ENCODE measurements around the gene NNAT. TPM values are rescaled to one million over a fixed set of nuclear protein-coding genes. Genes with fewer than 3 reads are reported as not detected.
"Not testable (repeated sequence)": the region's sequence is repeated elsewhere in the genome, so short reads cannot be mapped to it uniquely, and the experiment has no call there.

Gene NNAT
- total RNA-seq, 1 donor from 2014 or later = 19.3 TPM

- Mint-ChIP-seq H3K4me3 (no peak overlapping the region), H3K27me3 (ENCODE audit: low read depth) (peaks cover 23% of the 10 kb centered on the region), H3K4me1 (no peaks in the 10 kb centered on the region), H3K36me3 (no peaks in the 10 kb centered on the region), H3K27ac (no peak overlapping the region), H3K9me3 (peaks cover 4% of the 10 kb centered on the region)
- TF ChIP-seq CTCF (IDR thresholded peaks at IDR 0.05; ENCODE audit: unreplicated experiment) = no peak
- DNase-seq (ENCODE audit: low spot score in 2 of 2, unreplicated experiment in 2 of 2) = peak in 1 of 2 experiments; percentile 13
These were observed 36.7 kb upstream of the NNAT start for GRCh38 chr20:37484331-37484730.

GRCh38 chr20:37486209-37486608 is 34.8 kb upstream of the NNAT start:
- DNase-seq (ENCODE audit: low spot score in 2 of 2, unreplicated experiment in 2 of 2); H3K4me3 Mint-ChIP-seq; H3K27ac Mint-ChIP-seq; H3K9me3 Mint-ChIP-seq; H3K36me3 Mint-ChIP-seq; H3K4me1 Mint-ChIP-seq: not testable (repeated sequence)
- peaks cover 11% of the 10 kb centered on the region for H3K27me3 Mint-ChIP-seq (ENCODE audit: low read depth)

- Mint-ChIP-seq H3K4me1 (no peaks in the 10 kb centered on the region), H3K27me3 (ENCODE audit: low read depth) (peaks cover under 1% of the 10 kb centered on the region), H3K4me3 (no peak overlapping the region), H3K36me3 (peaks cover 3% of the 10 kb centered on the region), H3K9me3 (no peaks in the 10 kb centered on the region), H3K27ac (no peak overlapping the region)
- no peak for DNase-seq (ENCODE audit: low spot score in 2 of 2, unreplicated experiment in 2 of 2)
- TF ChIP-seq CTCF (IDR thresholded peaks at IDR 0.05; ENCODE audit: unreplicated experiment) = no peak
These were observed 30.2 kb upstream of the NNAT start for GRCh38 chr20:37490663-37491350.

GRCh38 chr20:37492096-37492625 is 28.9 kb upstream of the NNAT start:
- no peak for TF ChIP-seq CTCF (IDR thresholded peaks at IDR 0.05; ENCODE audit: unreplicated experiment)

GRCh38 chr20:37492945-37493344 is 28.1 kb upstream of the NNAT start:
- Mint-ChIP-seq H3K27ac (no peak overlapping the region), H3K9me3 (no peaks in the 10 kb centered on the region), H3K36me3 (peaks cover 3% of the 10 kb centered on the region), H3K27me3 (ENCODE audit: low read depth) (no peaks in the 10 kb centered on the region), H3K4me1 (no peaks in the 10 kb centered on the region), H3K4me3 (no peak overlapping the region)
- no peak for DNase-seq (ENCODE audit: low spot score in 2 of 2, unreplicated experiment in 2 of 2)
- no peak for TF ChIP-seq CTCF (IDR thresholded peaks at IDR 0.05; ENCODE audit: unreplicated experiment)

More at GRCh38 chr20:37492096-37492625, 28.9 kb upstream of the NNAT start:
- no peak overlapping the region for H3K27ac Mint-ChIP-seq
- H3K36me3 Mint-ChIP-seq = peaks cover 3% of the 10 kb centered on the region
- no peak overlapping the region for H3K4me3 Mint-ChIP-seq
- no peaks in the 10 kb centered on the region for H3K27me3 Mint-ChIP-seq (ENCODE audit: low read depth)
- H3K9me3 Mint-ChIP-seq = no peaks in the 10 kb centered on the region
- DNase-seq (ENCODE audit: low spot score in 2 of 2, unreplicated experiment in 2 of 2) = no peak
- H3K4me1 Mint-ChIP-seq = no peaks in the 10 kb centered on the region

GRCh38 chr20:37494301-37494700 is 26.7 kb upstream of the NNAT start:
- no peaks in the 10 kb centered on the region for H3K27me3 Mint-ChIP-seq (ENCODE audit: low read depth)
- H3K4me3 Mint-ChIP-seq = no peak overlapping the region
- no peaks in the 10 kb centered on the region for H3K9me3 Mint-ChIP-seq
- H3K4me1 Mint-ChIP-seq = no peaks in the 10 kb centered on the region
- H3K27ac Mint-ChIP-seq = no peak overlapping the region
- no peak for DNase-seq (ENCODE audit: low spot score in 2 of 2, unreplicated experiment in 2 of 2)
- no peak for TF ChIP-seq CTCF (IDR thresholded peaks at IDR 0.05; ENCODE audit: unreplicated experiment)
- H3K36me3 Mint-ChIP-seq = peaks cover 3% of the 10 kb centered on the region
